A549 (cell line): ENCODE measurements around the gene KIRREL1. TPM values are rescaled to one million over a fixed set of nuclear protein-coding genes. Genes with fewer than 3 reads are reported as not detected.

Experiments
- ATAC-seq, 2 experiments: fragments of 200-7000 bp in 1 of 2; fragments of >200 bp in 1 of 2; cut with Nextera tagmentation in 1 of 2; cut with Tn5 transposase in 1 of 2; 3 replicates each; pipeline versions ENCODE4 v1.8.0 to v1.9.1; 2018 to 2020; ENCODE audit warnings: mild to moderate bottlenecking in 1 of 2, moderate library complexity in 1 of 2
- CTCF ChIA-PET: fragments of 300-600 bp; sonication (Branson Sonifier 250); formaldehyde crosslinking; extraction: SDS; loops from one replicate; lab custom pipeline; 2021; ENCODE audit warnings: antibody characterized with exemption, inconsistent platforms; lab: Yijun Ruan, JAX
- POLR2A ChIA-PET: fragments of 350-600 bp; formaldehyde crosslinking; extraction: SDS; loops from one replicate; lab custom pipeline; 2021; ENCODE audit warnings: antibody characterized with exemption, inconsistent platforms; lab: Yijun Ruan, JAX
- DNase-seq, 2 experiments: peaks; one replicate each; pipeline versions ENCODE4 v3.0.0 to v3.0.0-alpha.2; 2011 to 2016; ENCODE audit warnings: low read depth in 1 of 2, low spot score in 1 of 2
- FAIRE-seq: peaks from 2 replicates; lab custom pipeline; 2011; peaks lifted over from hg19 to GRCh38; lab: Jason Lieb, UNC
- H3K27ac ChIP-seq, 2 experiments: fragments of >200 bp; sonication (Bioruptor Twin); formaldehyde crosslinking; 3 replicates each; pipeline ENCODE4 v1.5.1; 2016 to 2017
- H3K4me1 ChIP-seq: fragments of >200 bp; sonication (Bioruptor Twin); formaldehyde crosslinking; 3 replicates; pipeline ENCODE4 v1.6.1; 2016
- H3K4me2 ChIP-seq: fragments of >200 bp; sonication (Bioruptor Twin); formaldehyde crosslinking; 3 replicates; pipeline ENCODE4 v1.6.1; 2016
- H3K4me3 ChIP-seq: fragments of >200 bp; sonication (Bioruptor Twin); formaldehyde crosslinking; 3 replicates; pipeline ENCODE4 v1.5.1; 2016
- H3K9me3 ChIP-seq: fragments of >200 bp; sonication (Bioruptor Twin); formaldehyde crosslinking; 3 replicates; pipeline ENCODE4 v1.6.1; 2016
- CBX8 ChIP-seq: fragments of 200-600 bp; sonication (generic); IDR thresholded peaks from 2 replicates; pipeline ENCODE4 v1.6.1; 2016
- ESRRA ChIP-seq: fragments of 150-350 bp; IDR thresholded peaks from 2 replicates; pipeline ENCODE4 v1.6.1; 2014; ENCODE audit warnings: mild to moderate bottlenecking, low read length, borderline replicate concordance
- KDM5A ChIP-seq: fragments of 200-600 bp; sonication (generic); IDR thresholded peaks from 2 replicates; pipeline ENCODE4 v1.6.1; 2016; ENCODE audit warnings: antibody characterized with exemption, mild to moderate bottlenecking
- RCOR1 ChIP-seq: fragments of 150-350 bp; IDR thresholded peaks from 2 replicates; pipeline ENCODE4 v1.6.1; 2014; ENCODE audit warnings: antibody characterized with exemption, low read length, low read depth
- RFX5 ChIP-seq: fragments of 450-650 bp; IDR thresholded peaks from 2 replicates; pipeline ENCODE4 v1.7.1; 2014; ENCODE audit warnings: antibody characterized with exemption, mild to moderate bottlenecking, moderate library complexity
- ZSCAN20 ChIP-seq: fragments of 250-450 bp; sonication (Bioruptor Pico); IDR thresholded peaks from 2 replicates; pipeline ENCODE4 v1.8.0; 2022; ENCODE audit warnings: mild to moderate bottlenecking, moderate library complexity
- WGBS: methylation state at CpG from one replicate; pipeline ENCODE4 v1.1.6; 2017; ENCODE audit errors: missing lambda C conversion rate; 5-methylcytosine and 5-hydroxymethylcytosine counted together
- polyA plus RNA-seq, 4 experiments: library from polyadenylated mRNA; depleted of rRNA in 3 of 4; stranded (reverse); fragments of >200 nt; fragmentation: RNase III in 1 of 4; extraction: RNeasy Plus Mini Kit Qiagen cat#74134 plus additional on column Dnase treatment in 1 of 4; gene quantifications; 2 replicates in 3 of 4; 3 replicates in 1 of 4; pipeline ENCODE4 v1.2.3, GENCODE V29; 2011 to 2017
- TF ChIP-seq, protein P1 (sequence below): fragments of >200 bp; sonication (Bioruptor Twin); formaldehyde crosslinking; IDR thresholded peaks from 3 replicates; pipeline ENCODE4 v1.6.1; 2016

The KIRREL1 gene
- polyA plus RNA-seq, 2 of the 4 experiments (the other 2 are of a cell fraction): 18.7 to 41.3 TPM

- TF ChIP-seq ZSCAN20 (CRISPR knock-in tag): no peak
Observed at GRCh38 chr1:158147869-158148268, 154.4 kb downstream of the KIRREL1 start (continued).

- Histone ChIP-seq H3K27ac (no peak overlapping the region), H3K4me2 (no peak overlapping the region), H3K4me3 (no peak overlapping the region), H3K4me1 (peaks cover 17% of the 10 kb centered on the region; the same call in 1 of the 3 replicates), H3K9me3 (peaks cover 5% of the 10 kb centered on the region; the same call in 1 of the 3 replicates)
- POLR2A ChIA-PET: no interaction called here
- no peak for DNase-seq
- WGBS: 88% methylated on average over 1 of the region's 1 CpG
- ATAC-seq: no peak
- no peak for FAIRE-seq
- TF ChIP-seq, protein P1, sequence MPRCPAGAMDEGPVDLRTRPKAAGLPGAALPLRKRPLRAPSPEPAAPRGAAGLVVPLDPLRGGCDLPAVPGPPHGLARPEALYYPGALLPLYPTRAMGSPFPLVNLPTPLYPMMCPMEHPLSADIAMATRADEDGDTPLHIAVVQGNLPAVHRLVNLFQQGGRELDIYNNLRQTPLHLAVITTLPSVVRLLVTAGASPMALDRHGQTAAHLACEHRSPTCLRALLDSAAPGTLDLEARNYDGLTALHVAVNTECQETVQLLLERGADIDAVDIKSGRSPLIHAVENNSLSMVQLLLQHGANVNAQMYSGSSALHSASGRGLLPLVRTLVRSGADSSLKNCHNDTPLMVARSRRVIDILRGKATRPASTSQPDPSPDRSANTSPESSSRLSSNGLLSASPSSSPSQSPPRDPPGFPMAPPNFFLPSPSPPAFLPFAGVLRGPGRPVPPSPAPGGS: no peak
- TF ChIP-seq RFX5: no peak
- CTCF ChIA-PET: interaction anchor here (0.9 to 2.2 kb wide), 2 partner anchors 9 to 27 kb away, joined by 3 to 6 read pairs; no protein-coding TSS in a partner anchor
Observed at GRCh38 chr1:158148468-158148867, 155.0 kb downstream of the KIRREL1 start.

- FAIRE-seq (no peak), ATAC-seq (peak; percentile 7 to 11; a peak in 2 of 6 replicates)
- peak overlapping the region; percentile 78 to 80 for H3K27ac ChIP-seq
Observed at GRCh38 chr1:158149175-158149574, 155.7 kb downstream of the KIRREL1 start.

More at GRCh38 chr1:158149175-158149574, 155.7 kb downstream of the KIRREL1 start:
- CTCF ChIA-PET: interaction anchor here (0.9 to 2.2 kb wide), 5 partner anchors 9 to 185 kb away, joined by 3 to 6 read pairs (median 3); no protein-coding TSS in a partner anchor
- no peak for DNase-seq
- H3K9me3 ChIP-seq: peaks cover 5% of the 10 kb centered on the region; the same call in 1 of the 3 replicates
- H3K4me3 ChIP-seq: peak overlapping the region; percentile 52
- H3K4me1 ChIP-seq: peaks cover 17% of the 10 kb centered on the region; the same call in 1 of the 3 replicates
- TF ChIP-seq KDM5A (no peak), RCOR1 (no peak), ESRRA (no peak), CBX8 (no peak)
- H3K4me2 ChIP-seq: peak overlapping the region; percentile 93
- WGBS: 35% methylated on average over 8 of the region's 8 CpGs
- POLR2A ChIA-PET: no interaction called here

Other genes starting within 250 kb of the KIRREL1 start
- not detected in 2 replicates for gene FCRL2, start 216.5 kb upstream of the KIRREL1 start, polyA plus RNA-seq (2011; rRNA removed)
- gene FCRL2, start 216.5 kb upstream of the KIRREL1 start, polyA plus RNA-seq (2017; fragmentation: RNase III; extraction: RNeasy Plus Mini Kit Qiagen cat#74134 plus additional on column Dnase treatment): not detected in 3 replicates
- not detected in 2 replicates for gene FCRL1, start 173.5 kb upstream of the KIRREL1 start, polyA plus RNA-seq (2011; rRNA removed)
- gene FCRL1, start 173.5 kb upstream of the KIRREL1 start, polyA plus RNA-seq (2017; fragmentation: RNase III; extraction: RNeasy Plus Mini Kit Qiagen cat#74134 plus additional on column Dnase treatment): not detected in 3 replicates
- gene CD5L, start 151.8 kb upstream of the KIRREL1 start, polyA plus RNA-seq (2011; rRNA removed): not detected in 2 replicates
- not detected in 3 replicates for gene CD5L, start 151.8 kb upstream of the KIRREL1 start, polyA plus RNA-seq (2017; fragmentation: RNase III; extraction: RNeasy Plus Mini Kit Qiagen cat#74134 plus additional on column Dnase treatment)
- not detected in 2 replicates for gene CD1D, start 187.2 kb downstream of the KIRREL1 start, polyA plus RNA-seq (2011; rRNA removed)
- 0.04 to 0.08 TPM in 2 of 3 replicates, not detected in the other for gene CD1D, start 187.2 kb downstream of the KIRREL1 start, polyA plus RNA-seq (2017; fragmentation: RNase III; extraction: RNeasy Plus Mini Kit Qiagen cat#74134 plus additional on column Dnase treatment)